GM18861 (cell line): ENCODE measurements around the gene XCL2.
"Not testable (repeated sequence)": the region's sequence is repeated elsewhere in the genome, so short reads cannot be mapped to it uniquely, and the experiment has no call there.

Experiments used
- ATAC-seq: cut with Tn5 transposase; IDR thresholded peaks from one replicate; pipeline ENCODE4 v1.9.1; 2021; ENCODE audit not compliant: unreplicated experiment

XCL2 gene, protein sequence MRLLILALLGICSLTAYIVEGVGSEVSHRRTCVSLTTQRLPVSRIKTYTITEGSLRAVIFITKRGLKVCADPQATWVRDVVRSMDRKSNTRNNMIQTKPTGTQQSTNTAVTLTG

DNA sequence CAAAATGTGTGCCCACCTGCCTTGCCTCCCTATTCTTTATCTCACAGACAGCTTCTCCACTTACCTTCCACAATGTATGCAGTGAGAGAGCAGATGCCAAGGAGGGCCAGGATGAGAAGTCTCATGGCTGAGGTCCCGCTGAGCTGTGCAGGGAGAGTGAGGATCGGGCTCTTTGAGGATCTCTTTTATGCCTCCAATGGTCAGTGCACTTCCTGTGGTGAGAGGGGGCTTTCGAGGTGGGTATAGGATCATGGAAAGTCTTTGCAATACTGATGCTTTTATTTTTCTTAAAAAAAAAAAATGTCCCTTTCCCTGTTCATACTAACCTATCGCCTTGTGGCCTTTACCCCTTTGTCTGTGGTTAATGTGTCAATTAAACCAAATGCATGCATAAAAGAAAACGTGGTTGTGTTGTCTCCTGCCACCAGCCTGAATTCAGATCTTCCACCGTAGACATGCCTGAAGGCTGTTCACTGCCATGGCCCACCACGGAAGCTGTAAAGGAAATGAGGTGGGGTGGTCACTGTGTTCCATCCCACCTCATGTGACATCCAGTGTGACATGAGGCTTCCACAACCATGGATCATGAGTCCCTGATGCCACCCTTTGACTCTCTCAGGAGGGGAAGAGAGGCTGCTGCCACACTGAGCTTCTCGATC lies at the start of gene XCL2:
XCL2 (minus strand) TSS at position 158 of the 659 bp plus-strand sequence; CDS start at position 125, 33 bp downstream.
- not testable (repeated sequence) for ATAC-seq

DNA sequence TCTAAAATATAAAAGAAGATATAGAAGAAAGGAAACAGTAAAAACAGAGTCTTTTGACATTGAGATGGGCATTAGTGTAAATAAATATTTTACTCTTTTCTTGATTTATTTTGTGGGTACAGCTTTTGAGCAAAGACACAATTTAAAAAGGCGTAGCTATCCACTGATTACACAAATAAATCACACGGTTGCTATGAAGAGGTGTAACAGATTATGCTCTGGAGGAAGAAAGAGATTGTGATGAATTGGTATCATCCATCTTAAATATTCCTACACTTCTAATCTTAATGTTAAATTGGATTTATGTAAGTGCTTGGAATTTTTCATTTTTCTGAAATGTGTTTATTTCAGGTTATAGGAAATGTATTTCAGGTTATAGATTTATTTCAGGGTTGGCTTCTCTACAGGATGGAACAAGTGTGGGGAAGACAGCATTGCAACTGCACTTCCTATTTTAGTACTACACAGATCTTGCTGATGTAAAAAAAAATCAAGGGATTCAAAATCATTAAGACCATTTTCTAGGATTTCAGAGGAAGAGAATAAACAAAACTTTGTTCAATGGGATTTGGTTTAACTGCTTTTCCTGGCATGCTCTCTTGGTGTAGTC lies 47.9 kb upstream of the XCL2 start:
- ATAC-seq, result no peak

DNA sequence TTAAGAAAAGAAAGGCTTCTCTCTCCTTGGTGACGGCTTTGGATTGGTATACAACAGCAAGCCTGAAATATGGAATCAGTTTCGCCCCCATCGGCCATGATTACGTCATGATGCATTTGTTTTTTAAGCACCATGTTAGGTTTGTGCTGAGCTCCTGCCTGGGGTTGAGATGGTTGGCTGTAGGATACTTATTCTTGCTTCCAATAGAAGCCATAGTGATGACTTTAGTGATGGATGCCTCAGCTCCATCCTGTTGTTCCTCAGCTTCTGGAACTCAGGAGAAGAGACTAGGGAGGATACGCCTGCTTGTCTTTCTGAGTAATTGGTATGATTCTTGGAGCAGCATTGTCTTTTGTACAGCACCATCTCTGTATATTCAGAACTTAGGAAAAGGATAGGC lies 47.3 kb upstream of the XCL2 start:
- no peak for ATAC-seq

DNA sequence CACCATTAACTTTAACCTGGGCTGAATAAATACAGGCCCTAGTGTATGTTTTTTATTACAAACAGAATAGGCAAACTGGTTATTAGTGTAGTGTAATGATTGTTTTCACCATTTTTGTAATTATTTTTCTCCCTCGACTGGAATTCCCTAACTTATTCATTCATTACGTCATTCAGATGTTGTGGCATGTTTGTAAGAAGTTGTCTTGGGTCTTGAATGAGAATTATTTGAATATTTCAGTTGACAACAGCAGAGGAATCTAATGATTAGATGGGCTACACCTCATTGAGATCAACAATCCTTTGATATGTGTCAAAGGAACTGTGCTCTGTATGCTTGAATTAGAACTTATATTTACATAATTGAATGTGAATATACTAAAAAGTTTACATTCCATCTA lies 45.4 kb upstream of the XCL2 start:
- no peak for ATAC-seq

DNA sequence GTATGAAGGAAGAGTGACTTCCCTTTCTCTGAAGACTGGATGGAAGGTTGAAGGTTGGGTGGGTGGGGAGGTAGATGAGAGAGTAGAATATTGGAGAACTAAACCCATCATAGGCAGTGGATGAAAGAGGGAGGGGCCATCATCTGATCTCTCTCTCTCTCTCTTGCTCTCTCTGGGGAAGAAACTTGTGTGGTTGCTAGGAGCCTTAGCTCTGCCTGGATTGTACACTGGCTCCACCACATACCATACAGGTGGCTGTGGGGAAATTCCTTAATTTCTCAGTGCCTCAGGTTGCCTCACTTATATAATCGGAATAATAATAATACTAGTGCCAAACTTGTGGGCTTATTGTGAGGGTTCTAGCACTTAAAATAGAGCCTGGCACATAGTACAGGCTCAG lies 42.1 kb upstream of the XCL2 start:
- no peak for ATAC-seq

DNA sequence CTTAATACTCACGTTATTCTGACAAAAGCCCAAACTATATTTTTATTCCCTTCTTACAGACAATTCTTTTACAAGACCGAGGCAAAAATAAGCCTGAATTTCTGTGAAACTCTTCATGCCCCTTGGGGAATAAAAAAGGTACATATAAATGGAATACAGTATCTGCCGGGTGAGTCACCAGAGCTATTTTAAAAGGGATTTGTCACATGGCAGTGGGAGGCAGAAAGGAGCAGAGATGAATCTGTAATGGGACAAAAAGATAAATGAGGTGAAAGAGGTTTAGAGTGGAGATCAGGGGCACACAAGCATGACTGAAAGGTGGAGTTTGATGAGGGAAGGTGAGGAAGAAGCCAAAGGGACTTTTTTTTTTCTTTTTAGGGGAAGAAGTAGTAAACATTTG lies 41.4 kb upstream of the XCL2 start:
- ATAC-seq, result no peak

DNA sequence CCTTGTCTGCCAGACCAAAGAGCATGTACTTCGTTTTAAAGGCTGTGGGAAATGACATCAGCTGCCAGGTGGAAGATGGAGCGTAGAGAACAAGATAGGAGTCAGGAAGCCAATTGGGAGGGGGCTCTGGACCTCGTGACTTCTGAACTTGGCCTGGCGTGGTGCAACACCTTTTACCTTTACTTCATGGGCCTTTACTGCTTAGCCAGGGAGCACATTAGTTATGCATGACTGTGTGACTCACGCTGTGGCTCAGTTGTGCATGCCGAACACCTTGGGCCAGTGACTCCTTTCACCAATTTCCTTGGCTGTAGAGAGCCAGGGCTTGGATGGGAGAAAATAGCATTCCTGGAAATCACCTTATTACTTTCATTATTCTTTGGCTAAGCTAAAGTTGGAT lies 39.8 kb upstream of the XCL2 start:
- ATAC-seq, result no peak

DNA sequence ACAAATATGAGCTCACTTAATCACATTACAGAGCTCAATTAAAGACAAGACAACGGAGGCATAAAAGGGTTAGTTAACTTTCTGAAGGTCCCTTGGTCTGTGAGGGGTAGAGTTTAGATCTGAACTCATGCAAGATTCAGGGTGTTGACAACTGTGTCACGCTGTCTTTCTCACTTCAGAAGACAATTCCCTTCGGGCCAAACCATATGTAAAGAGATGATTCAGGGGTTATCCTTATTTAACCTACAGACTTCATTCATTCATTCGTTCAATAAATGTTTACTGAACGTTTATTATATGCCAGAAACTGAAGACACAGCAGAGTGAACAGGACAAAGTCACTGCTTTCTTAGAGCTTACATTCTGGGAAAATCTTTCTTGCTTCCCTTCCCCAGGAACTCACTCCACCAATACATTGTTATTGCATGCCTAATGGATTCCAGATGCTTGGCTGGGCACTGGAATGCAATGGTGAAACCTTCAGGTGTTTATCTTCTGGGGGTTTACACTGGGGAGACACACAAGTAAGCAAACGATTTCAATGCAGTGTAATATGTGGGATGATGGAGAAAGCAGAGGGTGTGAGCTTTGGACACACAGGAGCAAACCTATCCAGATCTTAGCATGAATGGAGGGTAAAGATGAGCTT lies 39.0 kb upstream of the XCL2 start:
- ATAC-seq, result no peak

DNA sequence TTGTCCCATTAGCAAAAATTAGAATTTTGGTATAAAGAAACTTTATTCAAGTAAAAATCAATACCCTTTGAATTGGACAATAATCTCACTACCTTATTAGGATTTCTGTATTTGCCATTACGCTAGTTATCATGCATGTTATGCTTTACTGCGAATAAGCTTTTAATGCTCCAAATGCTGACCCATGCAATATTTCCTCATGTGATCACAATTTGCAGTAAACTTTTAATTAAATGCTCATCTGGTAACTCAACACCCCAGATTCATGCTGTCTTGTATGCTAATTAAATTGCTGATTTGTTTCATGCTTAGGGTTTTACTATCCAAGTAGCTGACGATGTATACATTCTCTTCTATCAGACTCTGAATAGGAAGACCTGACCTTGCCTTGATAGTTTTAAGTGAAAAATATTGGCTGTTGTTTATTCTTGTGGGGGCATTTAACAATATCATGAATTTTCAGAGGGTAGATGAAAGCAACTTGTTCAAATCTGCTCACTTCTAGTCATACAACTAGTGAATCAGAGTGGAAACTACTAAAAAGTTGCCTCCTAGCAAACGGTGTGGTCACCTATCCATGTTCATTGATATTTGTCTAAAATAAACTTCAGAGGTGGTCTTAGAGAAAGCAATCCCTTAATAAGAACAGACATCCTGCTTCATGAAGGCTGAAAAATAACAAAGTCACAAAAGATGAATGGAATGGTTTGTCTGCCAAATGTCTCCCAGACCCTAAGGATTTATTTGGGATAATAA lies 38.2 kb upstream of the XCL2 start:
- ATAC-seq, result no peak

DNA sequence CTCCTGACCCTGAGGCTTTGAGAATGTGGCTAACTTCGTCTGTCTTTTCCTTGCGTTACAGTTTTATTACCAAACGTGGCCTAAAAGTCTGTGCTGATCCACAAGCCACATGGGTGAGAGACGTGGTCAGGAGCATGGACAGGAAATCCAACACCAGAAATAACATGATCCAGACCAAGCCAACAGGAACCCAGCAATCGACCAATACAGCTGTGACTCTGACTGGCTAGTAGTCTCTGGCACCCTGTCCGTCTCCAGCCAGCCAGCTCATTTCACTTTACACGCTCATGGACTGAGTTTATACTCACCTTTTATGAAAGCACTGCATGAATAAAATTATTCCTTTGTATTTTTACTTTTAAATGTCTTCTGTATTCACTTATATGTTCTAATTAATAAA lies 37.2 kb upstream of the XCL2 start:
- not testable (repeated sequence) for ATAC-seq

DNA sequence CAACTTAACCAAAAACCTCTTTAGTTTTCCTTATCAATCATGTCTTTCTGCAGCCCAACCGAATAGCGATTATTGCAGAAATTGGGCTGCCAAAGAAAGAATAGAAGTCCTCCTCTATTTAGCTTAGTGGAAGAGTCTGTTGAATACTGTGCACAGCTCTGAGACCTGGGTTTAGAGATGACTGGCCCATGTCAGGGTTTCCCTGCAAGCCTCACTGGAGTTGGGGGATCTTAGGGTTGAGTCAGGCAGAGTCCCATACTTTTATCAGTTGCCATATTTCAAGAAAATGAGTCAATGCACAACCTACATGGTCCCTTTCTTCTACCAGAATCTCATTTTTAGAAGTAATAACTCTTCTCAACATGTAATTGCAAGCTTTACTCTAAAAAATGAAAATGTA lies 36.5 kb upstream of the XCL2 start:
- not testable (repeated sequence) for ATAC-seq

DNA sequence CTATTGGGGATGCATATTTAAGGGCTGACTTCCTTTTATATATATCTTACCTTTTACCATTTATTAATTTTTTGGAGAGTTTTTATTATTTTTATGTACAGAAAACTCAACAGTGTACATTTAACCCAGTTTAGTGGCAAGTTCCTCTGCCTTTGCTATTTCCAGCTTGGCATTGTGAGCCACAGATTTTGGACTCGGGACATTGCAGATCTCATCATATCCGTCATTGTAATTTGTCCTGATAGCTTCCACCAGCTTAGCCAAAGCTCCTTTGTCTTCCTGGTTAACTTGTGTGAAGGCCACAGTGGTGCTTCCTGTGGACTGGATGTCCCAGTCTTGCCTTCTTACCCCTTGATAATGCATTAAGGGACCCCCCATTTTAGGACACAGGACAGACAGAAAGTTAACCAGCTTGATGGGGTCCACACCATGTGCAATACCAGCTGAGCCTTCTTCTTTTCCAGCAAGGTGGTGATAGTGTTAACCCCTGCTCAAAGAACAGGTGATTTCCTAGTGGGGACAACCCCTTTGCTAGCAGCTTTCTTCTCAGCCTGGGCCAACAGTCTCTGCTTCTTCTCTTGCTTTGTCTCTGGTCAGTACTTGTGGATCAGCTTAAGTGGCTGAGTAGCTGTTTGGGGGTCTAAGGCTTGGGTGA lies 34.9 kb upstream of the XCL2 start:
- ATAC-seq, result not testable (repeated sequence)

DNA sequence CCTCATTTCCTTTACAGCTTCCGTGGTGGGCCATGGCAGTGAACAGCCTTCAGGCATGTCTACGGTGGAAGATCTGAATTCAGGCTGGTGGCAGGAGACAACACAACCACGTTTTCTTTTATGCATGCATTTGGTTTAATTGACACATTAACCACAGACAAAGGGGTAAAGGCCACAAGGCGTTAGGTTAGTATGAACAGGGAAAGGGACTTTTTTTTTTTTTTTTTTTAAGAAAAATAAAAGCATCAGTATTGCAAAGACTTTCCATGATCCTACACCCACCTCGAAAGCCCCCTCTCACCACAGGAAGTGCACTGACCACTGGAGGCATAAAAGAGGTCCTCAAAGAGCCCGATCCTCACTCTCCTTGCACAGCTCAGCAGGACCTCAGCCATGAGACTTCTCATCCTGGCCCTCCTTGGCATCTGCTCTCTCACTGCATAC lies 32.5 kb upstream of the XCL2 start, which contains the start of gene XCL1:
XCL1 (plus strand) TSS at position 361 of the 444 bp plus-strand sequence; CDS start at position 394, 33 bp downstream.
- ATAC-seq, result not testable (repeated sequence)

DNA sequence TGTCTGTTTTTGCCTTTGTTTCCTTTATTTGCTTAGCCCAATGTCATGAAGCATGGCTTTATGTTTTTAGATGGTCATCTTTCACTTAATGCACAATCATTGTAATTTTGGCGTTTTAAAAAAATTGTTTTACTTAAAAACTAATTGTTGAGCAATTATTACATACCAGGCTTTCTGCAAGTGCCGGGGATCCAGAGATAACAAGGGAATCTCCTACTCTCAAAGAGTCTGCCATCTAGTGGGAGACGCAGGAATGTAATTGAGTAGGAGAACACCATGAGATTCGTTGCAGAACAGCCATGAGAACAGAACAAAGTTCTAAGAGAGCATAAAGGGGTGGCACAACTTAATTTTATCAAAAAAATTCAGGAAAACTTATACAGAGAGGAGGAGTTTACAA lies 30.4 kb upstream of the XCL2 start:
- ATAC-seq, result not testable (repeated sequence)

DNA sequence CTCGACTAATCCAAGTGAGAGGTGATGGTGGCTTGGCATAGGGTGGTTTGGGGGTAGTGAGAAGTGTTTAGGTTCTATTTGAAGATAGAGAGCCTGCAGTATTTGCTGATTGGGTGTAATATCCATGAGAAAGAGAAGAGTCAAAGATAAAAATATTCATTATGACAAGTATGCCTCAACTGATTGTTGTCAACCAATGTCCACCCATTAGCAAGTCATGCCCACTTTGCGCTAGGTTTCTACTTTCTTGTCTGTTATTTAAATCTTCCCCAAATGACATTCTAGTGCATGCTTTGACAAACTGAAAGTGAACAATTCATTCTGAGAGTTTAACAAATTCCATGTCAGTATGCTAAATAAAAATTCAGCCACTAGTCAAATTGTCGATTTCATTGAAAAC lies 28.8 kb upstream of the XCL2 start:
- ATAC-seq, result no peak

DNA sequence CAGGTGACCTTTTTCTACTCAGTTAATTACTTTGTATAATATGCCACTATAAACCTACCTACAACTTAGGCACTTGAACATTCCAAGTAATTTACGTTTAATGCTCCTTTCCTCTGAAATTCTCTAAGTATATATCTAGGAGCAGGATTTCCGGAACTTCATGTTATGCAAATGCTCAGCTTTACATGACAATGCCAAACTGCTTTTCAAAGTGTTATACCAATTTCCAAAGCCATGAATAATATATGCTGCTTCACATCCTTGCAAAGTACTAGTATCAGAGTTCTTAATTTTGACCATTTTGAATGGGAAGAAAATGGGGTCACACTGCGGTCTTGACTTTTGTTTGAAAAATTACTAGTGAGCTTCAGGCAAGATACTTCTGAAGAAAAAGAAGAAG lies 26.9 kb upstream of the XCL2 start:
- no peak for ATAC-seq

DNA sequence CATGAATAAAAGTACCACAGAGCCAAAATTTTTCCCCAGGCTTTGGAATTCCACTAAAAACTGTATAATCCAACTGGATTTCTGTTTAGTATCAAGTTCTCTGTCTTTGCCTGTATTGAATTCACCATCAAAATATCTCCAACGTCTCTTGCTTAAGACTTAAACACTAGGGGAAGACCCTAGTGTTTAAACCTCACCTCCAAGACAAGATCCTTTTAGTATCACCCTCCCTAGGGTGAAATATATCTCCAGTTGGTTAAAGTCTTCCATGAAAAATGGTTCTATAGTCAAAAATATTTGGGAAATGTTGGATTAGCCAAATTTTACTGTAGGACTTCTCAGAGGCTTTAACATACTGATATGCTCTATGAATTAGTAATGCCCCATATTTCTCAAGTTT lies 24.5 kb upstream of the XCL2 start:
- ATAC-seq, result no peak

DNA sequence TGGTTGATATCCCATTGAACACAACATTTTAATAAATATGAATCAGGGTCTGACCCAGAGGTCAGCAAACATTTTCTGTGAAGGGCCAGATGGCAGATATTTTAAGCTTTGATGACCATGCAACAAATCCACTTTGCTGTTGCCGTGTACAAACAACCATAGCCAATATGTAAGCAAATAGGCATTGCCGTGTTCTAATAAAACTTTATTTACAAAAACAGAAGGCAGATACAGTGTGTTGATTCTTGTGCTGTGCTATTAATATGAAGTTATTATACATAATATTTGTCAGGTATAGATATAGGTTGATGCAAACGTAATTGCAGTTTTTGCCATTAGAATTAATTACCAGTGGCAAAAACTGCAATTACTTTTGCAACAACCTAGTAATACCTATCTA lies 23.8 kb upstream of the XCL2 start:
- no peak for ATAC-seq

DNA sequence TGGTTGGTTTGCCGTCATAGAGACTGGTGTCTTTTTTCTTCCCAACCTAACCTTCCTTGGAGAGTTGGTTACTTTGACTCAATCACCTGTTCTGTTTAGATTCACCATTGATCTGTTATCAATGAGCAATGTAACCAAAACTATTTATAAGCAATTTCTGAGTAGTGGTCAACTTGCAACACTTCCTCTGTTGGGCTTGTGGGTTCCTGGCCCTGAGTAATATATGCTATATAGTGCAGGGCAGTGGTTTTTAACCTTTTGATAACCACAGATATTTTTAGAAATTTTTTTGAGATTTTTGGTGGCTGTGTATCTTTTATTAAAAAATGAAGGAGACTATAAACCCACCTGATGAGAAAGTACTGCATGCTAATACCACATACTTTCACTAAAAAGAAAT lies 23.2 kb upstream of the XCL2 start:
- no peak for ATAC-seq

DNA sequence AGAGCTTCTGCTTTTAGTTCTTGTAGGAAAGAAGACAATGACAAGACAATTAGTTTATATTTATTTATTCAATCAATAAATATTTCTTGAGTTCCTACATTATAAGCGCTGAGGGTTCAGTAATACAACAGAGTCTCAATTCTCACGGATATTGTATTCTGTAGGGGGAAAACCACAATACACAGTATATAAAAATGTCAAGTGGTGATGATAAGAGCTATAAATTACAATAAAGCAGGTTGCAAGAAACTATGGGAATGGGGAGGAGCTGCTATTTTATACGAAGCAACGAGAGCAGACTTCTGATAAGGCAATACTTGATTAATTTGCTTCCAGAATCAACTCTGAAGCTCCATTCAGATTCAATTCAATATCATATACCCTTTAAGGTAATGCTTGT lies 22.0 kb upstream of the XCL2 start:
- no peak for ATAC-seq

DNA sequence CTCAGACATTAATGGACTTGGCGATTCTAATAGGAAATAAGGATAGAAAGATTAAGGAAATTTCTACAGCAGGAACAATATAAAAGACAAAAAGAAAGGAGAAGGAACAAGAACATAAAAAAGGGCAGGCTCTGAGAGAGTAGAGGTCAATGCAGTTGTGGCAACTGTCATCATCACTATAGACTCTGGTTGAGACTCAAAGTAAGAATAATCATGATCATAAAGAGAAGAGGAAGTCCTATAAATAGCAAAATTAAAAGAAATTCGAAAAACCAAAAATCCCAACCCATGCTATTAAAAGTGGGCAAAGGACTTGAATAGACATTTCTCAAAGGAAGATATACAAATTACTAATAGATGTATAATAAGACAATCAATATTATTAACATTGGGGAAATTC lies 18.2 kb upstream of the XCL2 start:
- ATAC-seq, result no peak
